GM12878 (cell line): ENCODE measurements around the gene FAM199X. TPM values are rescaled to one million over a fixed set of nuclear protein-coding genes. Genes with fewer than 3 reads are reported as not detected.

ENCODE experiments used
- ATAC-seq: fragments of 200-7000 bp; cut with Tn5 transposase; 3 replicates; pipeline ENCODE4 v1.9.1; 2020; ENCODE audit warnings: mild to moderate bottlenecking, moderate library complexity
- BruUV-seq: library from RNA; stranded (reverse); fragments of 400-500 nt; replicated peaks from 2 replicates; lab custom pipeline; 2021; lab: Mats Ljungman, UMichigan
- CTCF ChIA-PET: fragments of 300-600 bp; sonication (Branson Sonifier 250); formaldehyde crosslinking; extraction: SDS; loops from one replicate; lab custom pipeline; 2021; ENCODE audit warnings: inconsistent platforms; lab: Yijun Ruan, JAX
- POLR2A ChIA-PET: fragments of 350-600 bp; formaldehyde crosslinking; extraction: SDS; loops from one replicate; lab custom pipeline; 2021; ENCODE audit warnings: inconsistent platforms; lab: Charles Lee
- RAD21 ChIA-PET: fragments of 300-600 bp; sonication (Branson Sonifier 250); formaldehyde crosslinking; loops from one replicate; lab custom pipeline; 2023; ENCODE audit warnings: antibody characterized with exemption; ENCODE audit not compliant: unreplicated experiment; lab: Charles Lee
- SMC1A ChIA-PET: fragments of 300-600 bp; sonication (Branson Sonifier 250); formaldehyde crosslinking; loops from one replicate; lab custom pipeline; 2023; ENCODE audit not compliant: unreplicated experiment, uncharacterized antibody; lab: Charles Lee
- DNase-seq: peaks from one replicate; pipeline ENCODE4 v3.0.0-alpha.2; 2011; ENCODE audit warnings: low read depth, low spot score
- FAIRE-seq: peaks from 3 replicates; lab custom pipeline; 2011; peaks lifted over from hg19 to GRCh38; lab: Jason Lieb, UNC
- H2AFZ ChIP-seq: 2 replicates; pipeline ENCODE4 v1.6.0; 2011; ENCODE audit warnings: low read depth, low read length, control low read depth; ENCODE audit not compliant: control insufficient read depth
- H3K27ac ChIP-seq: 2 replicates; pipeline ENCODE4 v1.5.1; 2011; ENCODE audit warnings: control low read depth; ENCODE audit not compliant: control insufficient read depth, insufficient read depth
- H3K27me3 ChIP-seq, 2 experiments: replicated peaks in 1 of 2; 2 replicates each; pipeline versions ENCODE4 v1.6.0 to v1.6.1; 2011; ENCODE audit warnings: low read length in 1 of 2; ENCODE audit not compliant: control insufficient read depth in 2 of 2, insufficient read depth in 2 of 2
- H3K36me3 ChIP-seq, 2 experiments: 2 replicates each; pipeline ENCODE4 v1.5.1; 2011; ENCODE audit warnings: low read length in 1 of 2; ENCODE audit not compliant: control insufficient read depth in 2 of 2, insufficient read depth in 2 of 2
- H3K4me1 ChIP-seq: 2 replicates; pipeline ENCODE4 v1.6.1; 2011; ENCODE audit warnings: mild to moderate bottlenecking, low read length, moderate library complexity, mixed read lengths; ENCODE audit not compliant: control insufficient read depth, insufficient read depth
- H3K4me2 ChIP-seq: 2 replicates; pipeline ENCODE4 v1.6.0; 2011; ENCODE audit warnings: control low read depth; ENCODE audit not compliant: control insufficient read depth, insufficient read depth
- H3K4me3 ChIP-seq: fragments of 200-600 bp; sonication (generic); 2 replicates; pipeline ENCODE4 v1.5.1; 2016
- H3K79me2 ChIP-seq: 2 replicates; pipeline ENCODE4 v1.6.0; 2011; ENCODE audit warnings: low read length; ENCODE audit not compliant: control insufficient read depth, insufficient read depth
- H3K9ac ChIP-seq: 2 replicates; pipeline ENCODE4 v1.8.0; 2011; ENCODE audit warnings: low read length, control low read depth, mixed read lengths; ENCODE audit not compliant: control insufficient read depth, insufficient read depth
- H3K9me3 ChIP-seq: replicated peaks from 3 replicates; pipeline ENCODE4 v1.5.1; 2011; ENCODE audit warnings: mild to moderate bottlenecking, low read length; ENCODE audit not compliant: control insufficient read depth, insufficient read depth
- H4K20me1 ChIP-seq: 2 replicates; pipeline ENCODE4 v1.6.0; 2011; ENCODE audit not compliant: control insufficient read depth, insufficient read depth
- BMI1 ChIP-seq: fragments of 450-650 bp; IDR thresholded peaks from 2 replicates; pipeline ENCODE4 v1.6.1; 2016; ENCODE audit warnings: mild to moderate bottlenecking, moderate library complexity, borderline replicate concordance
- EGR1 ChIP-seq, 2 experiments: IDR thresholded peaks; 1 replicate in 1 of 2; 2 replicates in 1 of 2; pipeline ENCODE4 v1.6.1; 2011 to 2012; ENCODE audit warnings: low read depth in 2 of 2, low read length in 2 of 2, borderline replicate concordance in 1 of 2, mild to moderate bottlenecking in 1 of 2, moderate library complexity in 1 of 2
- IRF5 ChIP-seq: fragments of 450-650 bp; IDR thresholded peaks from 2 replicates; pipeline ENCODE4 v1.6.1; 2017; ENCODE audit warnings: borderline replicate concordance
- PBX3 ChIP-seq: IDR thresholded peaks from 2 replicates; pipeline ENCODE4 v1.6.1; 2011; ENCODE audit warnings: mild to moderate bottlenecking, low read depth, low read length, moderate library complexity; ENCODE audit not compliant: insufficient replicate concordance
- PKNOX1 ChIP-seq: fragments of 450-650 bp; IDR thresholded peaks from 2 replicates; pipeline ENCODE4 v1.6.1; 2016; ENCODE audit warnings: mild to moderate bottlenecking
- PRDM15 ChIP-seq: fragments of 450-650 bp; formaldehyde crosslinking; IDR thresholded peaks from 2 replicates; pipeline ENCODE4 v1.4.0; 2020; ENCODE audit warnings: mild to moderate bottlenecking, moderate library complexity
- SREBF2 ChIP-seq: IDR thresholded peaks from 2 replicates; pipeline ENCODE4 v1.6.1; 2012; ENCODE audit warnings: mild to moderate bottlenecking, low read length
- SRF ChIP-seq, 2 experiments: IDR thresholded peaks; 2 replicates each; pipeline ENCODE4 v1.6.1; 2011; ENCODE audit warnings: low read depth in 2 of 2, low read length in 2 of 2, mild to moderate bottlenecking in 1 of 2, moderate library complexity in 1 of 2
- TARDBP ChIP-seq: IDR thresholded peaks from 2 replicates; pipeline ENCODE4 v1.6.1; 2016; ENCODE audit warnings: borderline replicate concordance
- ZZZ3 ChIP-seq: IDR thresholded peaks from 2 replicates; pipeline ENCODE4 v1.6.1; 2011; ENCODE audit warnings: low read depth; ENCODE audit not compliant: control insufficient read depth, insufficient read length
- WGBS: methylation state at CpG from one replicate; pipeline ENCODE4 v1.1.6; 2016; ENCODE audit warnings: low lambda C conversion rate; ENCODE audit not compliant: insufficient replicate concordance, insufficient coverage; ENCODE audit errors: missing lambda C conversion rate; 5-methylcytosine and 5-hydroxymethylcytosine counted together
- in situ Hi-C: fragments of 300-500 bp; cut with MboI; formaldehyde crosslinking; loops from 9 replicates; pipeline ENCODE4 v1.14.3; 2018; ENCODE audit warnings: mixed read lengths
- intact Hi-C: fragments of 100-400 bp; cut with micrococcal nuclease; formaldehyde crosslinking; loops from one replicate; pipeline ENCODE4 v1.14.2; 2022; ENCODE audit not compliant: unreplicated experiment
- polyA plus RNA-seq, 11 experiments: library from polyadenylated mRNA; depleted of rRNA in 4 of 11; unstranded in 6 of 11; stranded (reverse) in 5 of 11; fragments of >200 nt; fragmentation: Nextera tagmentation in 4 of 11; fragmentation: Illumina TruSeq in 1 of 11; extraction: Ambion mirVana in 4 of 11; extraction: Trizol in 1 of 11; gene quantifications; 1 replicate in 1 of 11; 2 replicates in 10 of 11; pipeline versions ENCODE4 v1.2.1 to v1.2.3, GENCODE V29; 2011 to 2016; ENCODE audit warnings: inconsistent platforms in 2 of 11, missing spikeins in 2 of 11, low read depth in 1 of 11
- total RNA-seq, 4 experiments: library from RNA; depleted of rRNA in 3 of 4; stranded (reverse); fragments of >200 nt in 3 of 4; fragmentation: Illumina TruSeq in 1 of 4; extraction: Trizol in 1 of 4; gene quantifications; 2 replicates each; pipeline versions ENCODE4 v1.2.1 to v1.2.3, GENCODE V29; 2013 to 2021

The FAM199X gene
- total and polyA plus RNA-seq, 10 of the 15 experiments (the other 5 are each of a cell fraction or from before 2014, with no cell fraction given) = 2.4 to 10.9 (median 9.1) TPM

- ATAC-seq (no peak), FAIRE-seq (no peak), DNase-seq (no peak)
- SMC1A ChIA-PET = interaction anchor here (1.3 kb wide), 1 partner anchor 17 kb away, joined by 3 read pairs; the partner anchor contains the start of gene SLC25A53
- Histone ChIP-seq H3K27ac (no peak overlapping the region), H4K20me1 (no peaks in the 10 kb centered on the region), H3K79me2 (peaks cover 1% of the 10 kb centered on the region), H3K27me3 (no peaks in the 10 kb centered on the region), H3K9me3 (no peaks in the 10 kb centered on the region; the same call in 2 of the 3 replicates), H3K4me2 (no peak overlapping the region), H3K36me3 (no peaks in the 10 kb centered on the region; a peak in 1 of 4 replicates), H3K4me1 (no peaks in the 10 kb centered on the region), H3K4me3 (no peak overlapping the region), H3K9ac (no peak overlapping the region), H2AFZ (no peak overlapping the region)
- no TSS peak for BruUV-seq
- no peak for TF ChIP-seq PKNOX1
- no peak for TF ChIP-seq EGR1 (IDR thresholded peaks at IDR 0.05; ENCODE audit: borderline replicate concordance in 1 of 2, low read depth in 2 of 2, low read length in 2 of 2)
- no peak for TF ChIP-seq PBX3
- TF ChIP-seq PRDM15 = no peak
- no peak for TF ChIP-seq ZZZ3
- no peak for TF ChIP-seq TARDBP
- no peak for TF ChIP-seq IRF5
- no peak for TF ChIP-seq BMI1
- no peak for TF ChIP-seq SREBF2
- no peak for TF ChIP-seq SRF (IDR thresholded peaks at IDR 0.05; ENCODE audit: low read depth in 2 of 2, low read length in 2 of 2)
- 57% methylated on average over 6 of the region's 6 CpGs for WGBS
- CTCF ChIA-PET = interaction anchor here (0.9 to 1.2 kb wide), 2 partner anchors 9 to 20 kb away, joined by 3 read pairs; no protein-coding TSS in a partner anchor
- in situ Hi-C loops = no loop called here
- POLR2A ChIA-PET = no interaction called here
- RAD21 ChIA-PET = no interaction called here
- intact Hi-C loops = no loop called here
These were observed 7.6 kb downstream of the FAM199X start for GRCh38 chrX:104173841-104174240.
